K562 (cell line): Measurements from ENCODE around the gene NLRP9. TPM values are rescaled to one million over a fixed set of nuclear protein-coding genes. Genes with fewer than 3 reads are reported as not detected.

Experiments
- CCNT2 ChIP-seq: IDR thresholded peaks from 2 replicates; pipeline ENCODE4 v1.6.1; 2011; ENCODE audit warnings: borderline replicate concordance, low read depth, mild to moderate bottlenecking, moderate library complexity, mixed read lengths, low read length; ENCODE audit not compliant: insufficient read length; ENCODE audit errors: extremely low read depth
- CTBP1 ChIP-seq: fragments of 450-650 bp; IDR thresholded peaks from 2 replicates; pipeline ENCODE4 v1.6.1; 2016; ENCODE audit warnings: borderline replicate concordance
- DDX20 ChIP-seq: fragments of 450-650 bp; IDR thresholded peaks from 2 replicates; pipeline ENCODE4 v1.6.1; 2016; ENCODE audit warnings: missing genetic modification characterization, low read depth, mild to moderate bottlenecking, missing compliant biosample characterization, moderate library complexity
- JUN ChIP-seq, 2 experiments: sonication (generic) in 1 of 2; formaldehyde crosslinking in 1 of 2; IDR thresholded peaks; 2 replicates each; pipeline versions ENCODE4 v1.6.1 to v1.8.0; 2012 to 2022; ENCODE audit warnings: borderline replicate concordance in 2 of 2, mild to moderate bottlenecking in 2 of 2, improper control_type of control experiment in 1 of 2, low read depth in 1 of 2, low read length in 1 of 2, missing genetic modification reagents in 1 of 2
- KLF6 ChIP-seq: fragments of 250-450 bp; sonication (Bioruptor Pico); IDR thresholded peaks from 2 replicates; pipeline ENCODE4 v1.4.0; 2020; ENCODE audit warnings: mild to moderate bottlenecking, moderate library complexity, borderline replicate concordance
- MAFK ChIP-seq: IDR thresholded peaks from 2 replicates; pipeline ENCODE4 v1.6.1; 2011; ENCODE audit warnings: low read length, improper control_type of control experiment
- NFATC3 ChIP-seq: fragments of 450-650 bp; IDR thresholded peaks from 2 replicates; pipeline ENCODE4 v1.6.1; 2017; ENCODE audit warnings: mild to moderate bottlenecking
- PRMT5 ChIP-seq: sonication (generic); formaldehyde crosslinking; IDR thresholded peaks from 2 replicates; pipeline ENCODE4 v1.5.0; 2020; ENCODE audit warnings: missing genetic modification reagents
- RNF2 ChIP-seq: sonication (generic); IDR thresholded peaks from 2 replicates; pipeline ENCODE4 v1.6.1; 2016
- THRAP3 ChIP-seq: fragments of 450-650 bp; IDR thresholded peaks from 2 replicates; pipeline ENCODE4 v1.6.1; 2016; ENCODE audit warnings: mild to moderate bottlenecking, inconsistent platforms, borderline replicate concordance
- TSC22D4 ChIP-seq: fragments of 450-650 bp; IDR thresholded peaks from 2 replicates; pipeline ENCODE4 v1.6.1; 2016; ENCODE audit warnings: missing genetic modification characterization, missing biosample characterization, control low read depth
- ZBTB17 ChIP-seq: fragments of 450-650 bp; formaldehyde crosslinking; IDR thresholded peaks from 2 replicates; pipeline ENCODE4 v1.4.0; 2020; ENCODE audit warnings: mild to moderate bottlenecking
- polyA plus RNA-seq, 8 experiments: library from polyadenylated mRNA; depleted of rRNA in 4 of 8; stranded (reverse) in 5 of 8; unstranded in 3 of 8; fragments of >200 nt; fragmentation: Nextera tagmentation in 2 of 8; fragmentation: Illumina TruSeq in 1 of 8; extraction: Ambion mirVana in 2 of 8; extraction: Trizol in 1 of 8; gene quantifications; 2 replicates each; pipeline versions ENCODE4 v1.2.1 to v1.2.3, GENCODE V29; 2011 to 2014; ENCODE audit warnings: inconsistent platforms in 1 of 8, missing spikeins in 1 of 8
- total RNA-seq, 7 experiments: library from RNA; depleted of rRNA in 6 of 7; stranded (reverse); fragments of >200 nt in 6 of 7; fragmentation: Illumina TruSeq in 2 of 7; extraction: Trizol in 2 of 7; gene quantifications; 2 replicates each; pipeline versions ENCODE4 v1.2.1 to v1.2.3, GENCODE V29; 2011 to 2021; ENCODE audit warnings: low replicate concordance in 1 of 7
- TF ChIP-seq, protein P1 (sequence below): fragments of 250-450 bp; sonication (Bioruptor Pico); IDR thresholded peaks from 2 replicates; pipeline ENCODE4 v1.5.0; 2020; ENCODE audit warnings: mild to moderate bottlenecking, borderline replicate concordance
- TF ChIP-seq, protein P2 (sequence below): fragments of 450-650 bp; IDR thresholded peaks from 2 replicates; pipeline ENCODE4 v1.6.1; 2016; ENCODE audit warnings: mild to moderate bottlenecking
- TF ChIP-seq, protein P3 (sequence below): sonication (generic); formaldehyde crosslinking; IDR thresholded peaks from 2 replicates; pipeline ENCODE4 v1.5.0; 2020; ENCODE audit warnings: missing genetic modification reagents
- TF ChIP-seq, protein P4 (sequence below), 2 experiments: fragments of 450-650 bp; IDR thresholded peaks; 2 replicates each; pipeline ENCODE4 v1.6.1; 2016
- TF ChIP-seq, protein P5 (sequence below): fragments of 250-450 bp; sonication (Bioruptor Pico); IDR thresholded peaks from 2 replicates; pipeline ENCODE4 v1.4.0; 2020; ENCODE audit warnings: mild to moderate bottlenecking

The NLRP9 gene
- total and polyA plus RNA-seq, 9 of the 15 experiments (the other 6 are each of a cell fraction or from before 2014, with no cell fraction given), result not detected

DNA sequence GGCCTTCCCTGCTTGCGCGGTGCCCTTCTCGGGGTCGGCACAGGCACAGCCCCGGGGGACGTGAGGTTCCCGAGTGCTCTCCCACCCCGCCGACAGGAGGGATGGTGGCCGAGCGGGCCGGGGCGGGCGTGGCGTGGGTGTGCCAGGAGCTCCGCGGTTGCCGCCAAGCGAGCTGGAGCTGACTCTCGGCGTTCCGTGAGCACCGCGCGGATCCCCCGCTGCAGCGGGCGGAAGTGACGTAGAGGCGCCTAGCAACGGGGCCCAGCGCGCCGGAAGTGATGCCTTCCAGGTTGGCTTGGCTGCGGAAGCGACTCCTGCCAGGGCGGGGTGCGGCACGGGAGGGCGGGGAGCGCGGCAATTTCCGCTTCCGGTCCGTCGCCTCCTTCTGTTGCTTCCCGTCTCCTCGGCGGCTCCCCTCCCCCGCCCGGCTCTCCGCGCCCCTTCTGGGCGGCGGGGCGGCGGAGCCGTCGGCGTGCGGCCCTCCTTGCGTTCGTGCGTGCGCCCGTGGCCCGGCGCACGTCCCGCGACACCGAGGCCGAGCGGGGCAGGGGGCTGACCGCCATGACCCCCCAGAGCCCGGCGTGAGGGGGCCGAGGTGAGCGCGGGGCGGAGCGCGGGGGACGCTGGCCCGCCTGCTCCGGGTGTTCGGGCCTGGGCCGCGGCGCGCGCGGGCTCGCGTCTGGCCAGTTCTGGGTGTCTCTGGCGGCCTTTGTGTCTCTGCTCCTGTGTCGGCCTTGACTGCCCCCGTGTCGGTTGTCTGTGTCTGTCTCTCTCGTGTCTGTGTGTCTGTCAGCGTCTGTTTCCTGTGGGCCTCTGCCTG is 63.2 kb downstream of the NLRP9 start, which contains the start of gene EPN1 (continued):
- TF ChIP-seq KLF6 (CRISPR knock-in tag) (peak; percentile 32; the same call in 1 of the 2 replicates), TSC22D4 (tag) (no peak), CTBP1 (peak; percentile 76; the same call in 1 of the 2 replicates), MAFK (no peak), PRMT5 (CRISPR knock-in tag) (no peak), DDX20 (tag) (no peak), NFATC3 (no peak), RNF2 (no peak; the same call in 1 of the 2 replicates), THRAP3 (no peak), CCNT2 (peak; percentile 83), JUN (IDR thresholded peaks at IDR 0.05; ENCODE audit: borderline replicate concordance, low read depth, low read length) (peak; percentile 13; the same call in 1 of the 2 replicates), JUN (CRISPR knock-in tag; IDR thresholded peaks at IDR 0.05; ENCODE audit: borderline replicate concordance) (peak; percentile 59; the same call in 1 of the 2 replicates), ZBTB17 (CRISPR knock-in tag) (0 out of 2 replicates have a peak, but pooled peaks have one; percentile 74)
- TF ChIP-seq, protein P1, sequence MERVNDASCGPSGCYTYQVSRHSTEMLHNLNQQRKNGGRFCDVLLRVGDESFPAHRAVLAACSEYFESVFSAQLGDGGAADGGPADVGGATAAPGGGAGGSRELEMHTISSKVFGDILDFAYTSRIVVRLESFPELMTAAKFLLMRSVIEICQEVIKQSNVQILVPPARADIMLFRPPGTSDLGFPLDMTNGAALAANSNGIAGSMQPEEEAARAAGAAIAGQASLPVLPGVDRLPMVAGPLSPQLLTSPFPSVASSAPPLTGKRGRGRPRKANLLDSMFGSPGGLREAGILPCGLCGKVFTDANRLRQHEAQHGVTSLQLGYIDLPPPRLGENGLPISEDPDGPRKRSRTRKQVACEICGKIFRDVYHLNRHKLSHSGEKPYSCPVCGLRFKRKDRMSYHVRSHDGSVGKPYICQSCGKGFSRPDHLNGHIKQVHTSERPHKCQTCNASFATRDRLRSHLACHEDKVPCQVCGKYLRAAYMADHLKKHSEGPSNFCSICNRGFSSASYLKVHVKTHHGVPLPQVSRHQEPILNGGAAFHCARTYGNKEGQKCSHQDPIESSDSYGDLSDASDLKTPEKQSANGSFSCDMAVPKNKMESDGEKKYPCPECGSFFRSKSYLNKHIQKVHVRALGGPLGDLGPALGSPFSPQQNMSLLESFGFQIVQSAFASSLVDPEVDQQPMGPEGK (CRISPR knock-in tag), result no peak
- TF ChIP-seq, protein P2, sequence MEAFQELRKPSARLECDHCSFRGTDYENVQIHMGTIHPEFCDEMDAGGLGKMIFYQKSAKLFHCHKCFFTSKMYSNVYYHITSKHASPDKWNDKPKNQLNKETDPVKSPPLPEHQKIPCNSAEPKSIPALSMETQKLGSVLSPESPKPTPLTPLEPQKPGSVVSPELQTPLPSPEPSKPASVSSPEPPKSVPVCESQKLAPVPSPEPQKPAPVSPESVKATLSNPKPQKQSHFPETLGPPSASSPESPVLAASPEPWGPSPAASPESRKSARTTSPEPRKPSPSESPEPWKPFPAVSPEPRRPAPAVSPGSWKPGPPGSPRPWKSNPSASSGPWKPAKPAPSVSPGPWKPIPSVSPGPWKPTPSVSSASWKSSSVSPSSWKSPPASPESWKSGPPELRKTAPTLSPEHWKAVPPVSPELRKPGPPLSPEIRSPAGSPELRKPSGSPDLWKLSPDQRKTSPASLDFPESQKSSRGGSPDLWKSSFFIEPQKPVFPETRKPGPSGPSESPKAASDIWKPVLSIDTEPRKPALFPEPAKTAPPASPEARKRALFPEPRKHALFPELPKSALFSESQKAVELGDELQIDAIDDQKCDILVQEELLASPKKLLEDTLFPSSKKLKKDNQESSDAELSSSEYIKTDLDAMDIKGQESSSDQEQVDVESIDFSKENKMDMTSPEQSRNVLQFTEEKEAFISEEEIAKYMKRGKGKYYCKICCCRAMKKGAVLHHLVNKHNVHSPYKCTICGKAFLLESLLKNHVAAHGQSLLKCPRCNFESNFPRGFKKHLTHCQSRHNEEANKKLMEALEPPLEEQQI, result no peak
- TF ChIP-seq, protein P3, sequence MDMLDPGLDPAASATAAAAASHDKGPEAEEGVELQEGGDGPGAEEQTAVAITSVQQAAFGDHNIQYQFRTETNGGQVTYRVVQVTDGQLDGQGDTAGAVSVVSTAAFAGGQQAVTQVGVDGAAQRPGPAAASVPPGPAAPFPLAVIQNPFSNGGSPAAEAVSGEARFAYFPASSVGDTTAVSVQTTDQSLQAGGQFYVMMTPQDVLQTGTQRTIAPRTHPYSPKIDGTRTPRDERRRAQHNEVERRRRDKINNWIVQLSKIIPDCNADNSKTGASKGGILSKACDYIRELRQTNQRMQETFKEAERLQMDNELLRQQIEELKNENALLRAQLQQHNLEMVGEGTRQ (CRISPR knock-in tag), result no peak
- TF ChIP-seq, protein P4, sequence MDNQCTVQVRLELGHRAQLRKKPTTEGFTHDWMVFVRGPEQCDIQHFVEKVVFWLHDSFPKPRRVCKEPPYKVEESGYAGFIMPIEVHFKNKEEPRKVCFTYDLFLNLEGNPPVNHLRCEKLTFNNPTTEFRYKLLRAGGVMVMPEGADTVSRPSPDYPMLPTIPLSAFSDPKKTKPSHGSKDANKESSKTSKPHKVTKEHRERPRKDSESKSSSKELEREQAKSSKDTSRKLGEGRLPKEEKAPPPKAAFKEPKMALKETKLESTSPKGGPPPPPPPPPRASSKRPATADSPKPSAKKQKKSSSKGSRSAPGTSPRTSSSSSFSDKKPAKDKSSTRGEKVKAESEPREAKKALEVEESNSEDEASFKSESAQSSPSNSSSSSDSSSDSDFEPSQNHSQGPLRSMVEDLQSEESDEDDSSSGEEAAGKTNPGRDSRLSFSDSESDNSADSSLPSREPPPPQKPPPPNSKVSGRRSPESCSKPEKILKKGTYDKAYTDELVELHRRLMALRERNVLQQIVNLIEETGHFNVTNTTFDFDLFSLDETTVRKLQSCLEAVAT (IDR thresholded peaks at IDR 0.05), result no peak
- TF ChIP-seq, protein P5, sequence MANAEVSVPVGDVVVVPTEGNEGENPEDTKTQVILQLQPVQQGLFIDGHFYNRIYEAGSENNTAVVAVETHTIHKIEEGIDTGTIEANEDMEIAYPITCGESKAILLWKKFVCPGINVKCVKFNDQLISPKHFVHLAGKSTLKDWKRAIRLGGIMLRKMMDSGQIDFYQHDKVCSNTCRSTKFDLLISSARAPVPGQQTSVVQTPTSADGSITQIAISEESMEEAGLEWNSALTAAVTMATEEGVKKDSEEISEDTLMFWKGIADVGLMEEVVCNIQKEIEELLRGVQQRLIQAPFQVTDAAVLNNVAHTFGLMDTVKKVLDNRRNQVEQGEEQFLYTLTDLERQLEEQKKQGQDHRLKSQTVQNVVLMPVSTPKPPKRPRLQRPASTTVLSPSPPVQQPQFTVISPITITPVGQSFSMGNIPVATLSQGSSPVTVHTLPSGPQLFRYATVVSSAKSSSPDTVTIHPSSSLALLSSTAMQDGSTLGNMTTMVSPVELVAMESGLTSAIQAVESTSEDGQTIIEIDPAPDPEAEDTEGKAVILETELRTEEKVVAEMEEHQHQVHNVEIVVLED, result peak; percentile 77
